PC-9 (cell line): ENCODE measurements around the gene DSTYK. TPM values are rescaled to one million over a fixed set of nuclear protein-coding genes. Genes with fewer than 3 reads are reported as not detected.
A peak's percentile ranks its signal among the peaks of the same experiment; 100 is the strongest.

Source experiments
- BruUV-seq: library from RNA; stranded (reverse); fragments of 400-500 nt; replicated peaks from 2 replicates; lab custom pipeline; 2021; lab: Mats Ljungman, UMichigan
- CTCF ChIA-PET: fragments of 300-600 bp; sonication (Branson Sonifier 250); formaldehyde crosslinking; loops from one replicate; lab custom pipeline; 2022; ENCODE audit warnings: antibody characterized with exemption; lab: Charles Lee
- POLR2A ChIA-PET: fragments of 300-600 bp; sonication (Branson Sonifier 250); formaldehyde crosslinking; loops from one replicate; lab custom pipeline; 2022; ENCODE audit warnings: antibody characterized with exemption; ENCODE audit not compliant: unreplicated experiment; lab: Charles Lee
- DNase-seq, 2 experiments: peaks; one replicate each; pipeline versions ENCODE4 v3.0.0 to v3.0.0-alpha.2; 2015 to 2022; ENCODE audit warnings: mixed read lengths in 1 of 2
- H2AFZ ChIP-seq: fragments of 200-600 bp; sonication (generic); 2 replicates; pipeline ENCODE4 v1.8.1; 2017; ENCODE audit warnings: antibody characterized with exemption
- H3F3A ChIP-seq: fragments of 200-600 bp; sonication (generic); 2 replicates; pipeline ENCODE4 v1.8.1; 2017; ENCODE audit warnings: antibody characterized with exemption, mild to moderate bottlenecking, low read depth; ENCODE audit not compliant: insufficient read depth
- H3K27ac ChIP-seq: fragments of 200-600 bp; sonication (generic); 2 replicates; pipeline ENCODE4 v1.6.1; 2016; ENCODE audit warnings: mixed run types
- H3K27me3 ChIP-seq: fragments of 200-600 bp; sonication (generic); 2 replicates; pipeline ENCODE4 v1.6.1; 2016; ENCODE audit warnings: low read depth, mixed run types; ENCODE audit not compliant: insufficient read depth
- H3K36me3 ChIP-seq: fragments of 200-600 bp; sonication (generic); 2 replicates; pipeline ENCODE4 v1.6.1; 2016; ENCODE audit warnings: low read depth, mixed run types
- H3K4me1 ChIP-seq: fragments of 200-600 bp; sonication (generic); replicated peaks from 2 replicates; pipeline ENCODE4 v1.6.1; 2016; ENCODE audit warnings: mixed run types; ENCODE audit not compliant: insufficient read depth
- H3K4me2 ChIP-seq: fragments of 200-600 bp; sonication (generic); 2 replicates; pipeline ENCODE4 v1.6.1; 2017; ENCODE audit warnings: mixed run types
- H3K4me3 ChIP-seq: fragments of 200-600 bp; sonication (generic); 2 replicates; pipeline ENCODE4 v1.6.1; 2016; ENCODE audit warnings: mixed run types
- H3K79me2 ChIP-seq: fragments of 200-600 bp; sonication (generic); 2 replicates; pipeline ENCODE4 v1.6.1; 2017; ENCODE audit warnings: low read depth, mixed run types
- H3K9me2 ChIP-seq: fragments of 200-600 bp; sonication (generic); 2 replicates; pipeline ENCODE4 v1.8.1; 2017; ENCODE audit warnings: mild to moderate bottlenecking; ENCODE audit not compliant: insufficient read depth
- H3K9me3 ChIP-seq: fragments of 200-600 bp; sonication (generic); 2 replicates; pipeline ENCODE4 v1.8.1; 2016; ENCODE audit warnings: low read depth; ENCODE audit not compliant: insufficient read depth
- H4K20me1 ChIP-seq: fragments of 200-600 bp; sonication (generic); 2 replicates; pipeline ENCODE4 v1.8.1; 2017; ENCODE audit not compliant: insufficient read depth
- CTCF ChIP-seq: fragments of 200-600 bp; sonication (generic); conservative IDR thresholded peaks from 2 replicates; pipeline ENCODE4 v1.6.1; 2017; ENCODE audit warnings: mixed run types, antibody characterized with exemption, mild to moderate bottlenecking, moderate library complexity
- EZH2 ChIP-seq: fragments of 200-600 bp; sonication (generic); IDR thresholded peaks from 2 replicates; pipeline ENCODE4 v1.8.0; 2017; ENCODE audit warnings: antibody characterized with exemption, low read depth
- intact Hi-C: fragments of 100-400 bp; cut with micrococcal nuclease; formaldehyde crosslinking; loops from one replicate; pipeline ENCODE4 v1.10.0; 2022; ENCODE audit not compliant: unreplicated experiment
- total RNA-seq: library from RNA; stranded (reverse); gene quantifications from 2 replicates; pipeline ENCODE4 v1.2.3, GENCODE V29; 2021

Gene DSTYK
- total RNA-seq, 1 experiment from 2014 or later = 8.1 TPM

- Histone ChIP-seq H3K4me2 (no peak overlapping the region), H3K36me3 (no peaks in the 10 kb centered on the region), H4K20me1 (no peaks in the 10 kb centered on the region), H3K9me2 (no peaks in the 10 kb centered on the region), H3K27me3 (no peaks in the 10 kb centered on the region), H2AFZ (no peak overlapping the region), H3K27ac (no peak overlapping the region), H3F3A (peaks cover 5% of the 10 kb centered on the region; the same call in 1 of the 2 replicates), H3K79me2 (no peaks in the 10 kb centered on the region), H3K9me3 (no peaks in the 10 kb centered on the region), H3K4me3 (no peak overlapping the region), H3K4me1 (0 out of 2 replicates have a peak, but pooled peaks cover 5% of the 10 kb centered on the region)
- DNase-seq = no peak
- ChIA-PET CTCF (no interaction called here), POLR2A (interaction anchor here (0.5 kb wide), 1 partner anchor 17 kb away, joined by 5 read pairs; no protein-coding TSS in a partner anchor)
- intact Hi-C loops = no loop called here
- BruUV-seq = TSS peak; percentile 19
- TF ChIP-seq EZH2 (no peak), CTCF (no peak)
Measured at GRCh38 chr1:205259324-205259832, 47.9 kb upstream of the DSTYK start.

GRCh38 chr1:205258719-205259118 lies 47.2 kb upstream of the DSTYK start:
- Histone ChIP-seq H3K4me2 (no peak overlapping the region), H3K27me3 (no peaks in the 10 kb centered on the region), H4K20me1 (no peaks in the 10 kb centered on the region), H3K9me3 (no peaks in the 10 kb centered on the region), H3K27ac (no peak overlapping the region), H3K9me2 (no peaks in the 10 kb centered on the region), H3K4me1 (0 out of 2 replicates have a peak, but pooled peaks cover 5% of the 10 kb centered on the region), H2AFZ (no peak overlapping the region), H3K36me3 (no peaks in the 10 kb centered on the region), H3K4me3 (no peak overlapping the region), H3F3A (peaks cover 2% of the 10 kb centered on the region; the same call in 1 of the 2 replicates), H3K79me2 (no peaks in the 10 kb centered on the region)
- peak in 1 of 2 experiments; percentile 43 for DNase-seq
- ChIA-PET CTCF (interaction anchor here (0.6 to 0.7 kb wide), 2 partner anchors 88 to 149 kb away, joined by 3 to 5 read pairs; no protein-coding TSS in a partner anchor), POLR2A (interaction anchor here (0.5 to 0.6 kb wide), 3 partner anchors 16 to 148 kb away, joined by 5 to 13 read pairs (median 6); no protein-coding TSS in a partner anchor)
- intact Hi-C loops = no loop called here
- no peak for TF ChIP-seq EZH2
- no peak for TF ChIP-seq CTCF
- no TSS peak for BruUV-seq

GRCh38 chr1:205258261-205258691 lies 46.8 kb upstream of the DSTYK start:
- no peaks in the 10 kb centered on the region for H3K27me3 ChIP-seq
- H3K9me2 ChIP-seq = no peaks in the 10 kb centered on the region
- no peak overlapping the region for H3K27ac ChIP-seq
- no peaks in the 10 kb centered on the region for H3K79me2 ChIP-seq
- no TSS peak for BruUV-seq
- no peak overlapping the region for H2AFZ ChIP-seq
- 0 out of 2 replicates have a peak, but pooled peaks cover 5% of the 10 kb centered on the region for H3K4me1 ChIP-seq
- no peak for DNase-seq
- H3K4me2 ChIP-seq = no peak overlapping the region
- H3K36me3 ChIP-seq = no peaks in the 10 kb centered on the region
- CTCF ChIA-PET = interaction anchor here (0.6 to 1.4 kb wide), 3 partner anchors 29 to 148 kb away, joined by 3 to 5 read pairs (median 4); no protein-coding TSS in a partner anchor
- POLR2A ChIA-PET = interaction anchor here (0.5 to 0.6 kb wide), 2 partner anchors 43 to 148 kb away, joined by 6 to 13 read pairs; no protein-coding TSS in a partner anchor
- H4K20me1 ChIP-seq = no peaks in the 10 kb centered on the region
- intact Hi-C loops = no loop called here
- no peak overlapping the region for H3K4me3 ChIP-seq
- H3F3A ChIP-seq = no peaks in the 10 kb centered on the region
- no peaks in the 10 kb centered on the region for H3K9me3 ChIP-seq
- no peak for TF ChIP-seq CTCF
- no peak for TF ChIP-seq EZH2
